Hematopoietic multipotent progenitor cell treated with erythropoietin and hydrocortisone succinate and interleukin-3 and kit ligand, for 4 days (in vitro differentiated cells): Measurements from ENCODE around the gene EXOSC6.
"Not testable (repeated sequence)": the region's sequence is repeated elsewhere in the genome, so short reads cannot be mapped to it uniquely, and the experiment has no call there.

Experiments
- DNase-seq: peaks from one replicate; pipeline ENCODE4 v3.0.0-alpha.2; 2015

EXOSC6 gene

GRCh38 chr16:70251629-70252354, at the start of gene EXOSC6:
Gene EXOSC6 (minus strand): TSS chr16:70251940. CDS start chr16:70251900, 40 bp downstream.
- DNase-seq: peak; percentile 98

GRCh38 chr16:70301121-70301520, 49.4 kb upstream of the EXOSC6 start:
- DNase-seq: no peak

GRCh38 chr16:70298988-70299938, 47.5 kb upstream of the EXOSC6 start, which contains the start of gene DDX19B:
Gene DDX19B (plus strand): TSS chr16:70299186. CDS start chr16:70299298, 112 bp downstream.
- DNase-seq: peak; percentile 90

- DNase-seq: no peak
Measured at GRCh38 chr16:70295634-70296033, 43.9 kb upstream of the EXOSC6 start.

GRCh38 chr16:70294385-70295025, 42.8 kb upstream of the EXOSC6 start:
- no peak for DNase-seq

GRCh38 chr16:70292148-70292547, 40.4 kb upstream of the EXOSC6 start:
- DNase-seq: not testable (repeated sequence)

GRCh38 chr16:70290949-70291519, 39.3 kb upstream of the EXOSC6 start:
- DNase-seq: no peak

- peak; percentile 99 for DNase-seq
Measured at GRCh38 chr16:70289229-70290094, 37.7 kb upstream of the EXOSC6 start, which contains the start of gene AARS1. Gene AARS1 (minus strand): TSS chr16:70289506. CDS start chr16:70282763, 6,743 bp downstream.

- not testable (repeated sequence) for DNase-seq
Measured at GRCh38 chr16:70287304-70287971, 35.7 kb upstream of the EXOSC6 start.

GRCh38 chr16:70276392-70276791, 24.7 kb upstream of the EXOSC6 start:
- DNase-seq: no peak

GRCh38 chr16:70271696-70272095, 20.0 kb upstream of the EXOSC6 start:
- no peak for DNase-seq

GRCh38 chr16:70270176-70270575, 18.4 kb upstream of the EXOSC6 start:
- no peak for DNase-seq

- no peak for DNase-seq
Measured at GRCh38 chr16:70269471-70269870, 17.7 kb upstream of the EXOSC6 start.

- DNase-seq: not testable (repeated sequence)
Measured at GRCh38 chr16:70267922-70268321, 16.2 kb upstream of the EXOSC6 start.

- DNase-seq: peak; percentile 75
Measured at GRCh38 chr16:70267516-70267915, 15.8 kb upstream of the EXOSC6 start.

- DNase-seq: not testable (repeated sequence)
Measured at GRCh38 chr16:70259903-70260302, 8.2 kb upstream of the EXOSC6 start.

GRCh38 chr16:70258946-70259345, 7.2 kb upstream of the EXOSC6 start:
- DNase-seq: no peak

GRCh38 chr16:70258065-70258464, 6.3 kb upstream of the EXOSC6 start:
- no peak for DNase-seq

GRCh38 chr16:70257391-70257790, 5.7 kb upstream of the EXOSC6 start:
- DNase-seq: no peak

- DNase-seq: no peak
Measured at GRCh38 chr16:70255574-70255973, 3.8 kb upstream of the EXOSC6 start.

GRCh38 chr16:70254965-70255286, 3.2 kb upstream of the EXOSC6 start:
- DNase-seq: no peak
